ENCODE measurements around the gene RNF157.

The RNF157 gene

GRCh38 chr17:76123191-76123499 is 117.1 kb downstream of the RNF157 start:
- no peak for DNase-seq (ENCODE audit: low spot score)

GRCh38 chr17:76122431-76123190 is 117.7 kb downstream of the RNF157 start:
- DNase-seq (ENCODE audit: low spot score), result no peak

- peak; percentile 13 for DNase-seq (ENCODE audit: low spot score)
Observed at GRCh38 chr17:76121932-76122430, 118.3 kb downstream of the RNF157 start.

GRCh38 chr17:76120658-76121008 is 119.7 kb downstream of the RNF157 start:
- DNase-seq (ENCODE audit: low spot score), result no peak

GRCh38 chr17:76119409-76120371 is 120.6 kb downstream of the RNF157 start:
- DNase-seq (ENCODE audit: low spot score), result no peak

- no peak for DNase-seq (ENCODE audit: low spot score)
Observed at GRCh38 chr17:76115138-76115754, 125.0 kb downstream of the RNF157 start.

GRCh38 chr17:76111956-76112355 is 128.3 kb downstream of the RNF157 start:
- DNase-seq (ENCODE audit: low spot score), result no peak

- DNase-seq (ENCODE audit: low spot score), result peak; percentile 57
Observed at GRCh38 chr17:76107509-76107908, 132.8 kb downstream of the RNF157 start.

GRCh38 chr17:76106703-76107102 is 133.6 kb downstream of the RNF157 start:
- DNase-seq (ENCODE audit: low spot score), result no peak

- DNase-seq (ENCODE audit: low spot score), result no peak
Observed at GRCh38 chr17:76104896-76105231, 135.4 kb downstream of the RNF157 start.

GRCh38 chr17:76104140-76104895 is 136.0 kb downstream of the RNF157 start:
- no peak for DNase-seq (ENCODE audit: low spot score)

- DNase-seq (ENCODE audit: low spot score), result peak; percentile 97
Observed at GRCh38 chr17:76103274-76104139, 136.8 kb downstream of the RNF157 start, which contains the start of gene EXOC7. Gene EXOC7, minus strand, starts transcription at chr17:76103787. Its CDS starts 95 bp downstream, at chr17:76103692.

GRCh38 chr17:76102944-76103273 is 137.4 kb downstream of the RNF157 start:
- peak; percentile 29 for DNase-seq (ENCODE audit: low spot score)

- DNase-seq (ENCODE audit: low spot score), result no peak
Observed at GRCh38 chr17:76097716-76098295, 142.5 kb downstream of the RNF157 start.

- no peak for DNase-seq (ENCODE audit: low spot score)
Observed at GRCh38 chr17:76095943-76096342, 144.3 kb downstream of the RNF157 start.

GRCh38 chr17:76094046-76094445 is 146.2 kb downstream of the RNF157 start:
- no peak for DNase-seq (ENCODE audit: low spot score)

- DNase-seq (ENCODE audit: low spot score), result no peak
Observed at GRCh38 chr17:76092526-76093413, 147.5 kb downstream of the RNF157 start.
